B cell (primary cell): ENCODE measurements around the gene CPM. TPM values are rescaled to one million over a fixed set of nuclear protein-coding genes. Genes with fewer than 3 reads are reported as not detected.

Experiments
- ATAC-seq: fragments of 200-7000 bp; cut with Tn5 transposase; one replicate; pipeline ENCODE4 v1.10.0; 2021; ENCODE audit warnings: low read depth, mild to moderate bottlenecking, moderate number of reproducible peaks, moderate library complexity
- CTCF ChIA-PET: fragments of 350-600 bp; sonication (Branson Sonifier 250); formaldehyde crosslinking; loops from one replicate; lab custom pipeline; 2021; ENCODE audit warnings: antibody characterized with exemption, inconsistent platforms; lab: Charles Lee
- POLR2A ChIA-PET: fragments of 350-600 bp; sonication (Branson Sonifier 250); formaldehyde crosslinking; loops from one replicate; lab custom pipeline; 2021; ENCODE audit warnings: antibody characterized with exemption; lab: Charles Lee
- DNase-seq: peaks from one replicate; pipeline ENCODE4 v3.0.0; 2013
- H2AFZ ChIP-seq: 2 replicates; pipeline ENCODE4 v1.6.1; 2012; ENCODE audit warnings: mild to moderate bottlenecking, low read depth, low read length; ENCODE audit not compliant: insufficient read depth, poor library complexity, severe bottlenecking
- H3K27ac ChIP-seq, 2 donors: 1 replicate in 1 of 2; 2 replicates in 1 of 2; pipeline ENCODE4 v1.5.1; 2012 to 2013; ENCODE audit warnings: low read length in 2 of 2, mild to moderate bottlenecking in 2 of 2, moderate library complexity in 1 of 2
- H3K27me3 ChIP-seq, 4 experiments: fragments of 200-600 bp in 1 of 4; sonication (generic) in 1 of 4; replicated peaks in 1 of 4; 1 replicate in 2 of 4; 2 replicates in 2 of 4; pipeline versions ENCODE4 v1.6.1 to v1.7.0; 2013 to 2016; ENCODE audit warnings: low read length in 3 of 4, mild to moderate bottlenecking in 2 of 4, mixed read lengths in 1 of 4, moderate library complexity in 1 of 4; ENCODE audit not compliant: insufficient read depth in 4 of 4, control insufficient read depth in 3 of 4; ENCODE audit errors: control extremely low read depth in 1 of 4
- H3K36me3 ChIP-seq, 2 experiments: replicated peaks in 1 of 2; 1 replicate in 1 of 2; 2 replicates in 1 of 2; pipeline versions ENCODE4 v1.6.1 to v1.7.1; 2013; ENCODE audit warnings: low read length in 1 of 2; ENCODE audit not compliant: insufficient read depth in 2 of 2, control insufficient read depth in 1 of 2; ENCODE audit errors: control extremely low read depth in 1 of 2, extremely low read depth in 1 of 2
- H3K4me1 ChIP-seq, 2 donors: fragments of 200-600 bp in 1 of 2; sonication (generic) in 1 of 2; 1 replicate in 1 of 2; 2 replicates in 1 of 2; pipeline versions ENCODE4 v1.5.1 to v1.6.1; 2013 to 2017; ENCODE audit warnings: low read length in 2 of 2; ENCODE audit not compliant: control insufficient read depth in 2 of 2, insufficient read depth in 2 of 2
- H3K4me2 ChIP-seq: replicated peaks from 2 replicates; pipeline ENCODE3; 2012; ENCODE audit warnings: mild to moderate bottlenecking, low read depth, low read length; ENCODE audit not compliant: poor library complexity, severe bottlenecking
- H3K4me3 ChIP-seq, 5 experiments: fragments of 200-600 bp in 1 of 5; sonication (generic) in 1 of 5; 1 replicate in 3 of 5; 2 replicates in 2 of 5; pipeline versions ENCODE4 v1.5.1 to v1.7.0; 2011 to 2016; ENCODE audit warnings: low read length in 4 of 5, mild to moderate bottlenecking in 4 of 5, low read depth in 2 of 5, control low read depth in 1 of 5, moderate library complexity in 1 of 5; ENCODE audit not compliant: insufficient read depth in 1 of 5; ENCODE audit errors: control extremely low read depth in 1 of 5, extremely low read depth in 1 of 5
- H3K79me2 ChIP-seq: fragments of 200-600 bp; sonication (generic); one replicate; pipeline ENCODE4 v1.6.0; 2016; ENCODE audit warnings: low read length; ENCODE audit not compliant: control insufficient read depth, insufficient read depth
- H3K9ac ChIP-seq: fragments of 200-600 bp; sonication (generic); 2 replicates; pipeline ENCODE4 v1.6.1; 2017; ENCODE audit warnings: mild to moderate bottlenecking, low read length, moderate library complexity
- H3K9me3 ChIP-seq, 3 donors: one replicate each; pipeline versions ENCODE4 v1.6.1 to v1.7.1; 2013; ENCODE audit warnings: low read length in 2 of 3; ENCODE audit not compliant: control insufficient read depth in 2 of 3, insufficient read depth in 1 of 3; ENCODE audit errors: control extremely low read depth in 1 of 3
- H4K20me1 ChIP-seq: 2 replicates; pipeline ENCODE4 v1.6.0; 2012; ENCODE audit warnings: mild to moderate bottlenecking, low read length; ENCODE audit not compliant: insufficient read depth, control insufficient read depth, poor library complexity, severe bottlenecking
- H3K27ac Mint-ChIP-seq: one replicate; pipeline ENCODE4 v1.8.0; 2021; ENCODE audit warnings: mixed read lengths
- H3K27me3 Mint-ChIP-seq: one replicate; pipeline ENCODE4 v1.8.0; 2021; ENCODE audit warnings: mixed read lengths
- H3K4me1 Mint-ChIP-seq: one replicate; pipeline ENCODE4 v1.8.0; 2021; ENCODE audit warnings: mixed read lengths
- H3K4me3 Mint-ChIP-seq: one replicate; pipeline ENCODE4 v1.8.0; 2021; ENCODE audit warnings: mixed read lengths
- H3K9me3 Mint-ChIP-seq: one replicate; pipeline ENCODE4 v1.8.0; 2022; ENCODE audit warnings: mixed read lengths; ENCODE audit not compliant: insufficient read depth
- EZH2 ChIP-seq: IDR thresholded peaks from 2 replicates; pipeline ENCODE4 v1.6.1; 2012; ENCODE audit warnings: borderline replicate concordance, low read depth, mild to moderate bottlenecking, moderate library complexity, low read length; ENCODE audit not compliant: insufficient read depth, poor library complexity, severe bottlenecking
- WGBS: methylation state at CpG from one replicate; pipeline ENCODE4 v1.1.5; 2013; ENCODE audit warnings: missing lambda C conversion rate; ENCODE audit not compliant: insufficient coverage; 5-methylcytosine and 5-hydroxymethylcytosine counted together
- intact Hi-C: fragments of 100-400 bp; cut with micrococcal nuclease; formaldehyde crosslinking; loops from one replicate; pipeline ENCODE4 v1.10.0; 2022
- polyA plus RNA-seq: library from polyadenylated mRNA; depleted of rRNA; stranded (reverse); fragments of >200 nt; gene quantifications from 2 replicates; pipeline ENCODE4 v1.2.3, GENCODE V29; 2012
- total RNA-seq, 2 donors: library from RNA; stranded (reverse); fragments of 120-200 nt in 1 of 2; gene quantifications; 1 replicate in 1 of 2; 2 replicates in 1 of 2; pipeline versions ENCODE4 v1.2.3 to v1.2.4, GENCODE V29; 2013 to 2022
- TF ChIP-seq, protein P1 (sequence below): fragments of 200-600 bp; IDR thresholded peaks from one replicate; pipeline ENCODE4 v1.8.0; 2022; ENCODE audit warnings: antibody characterized with exemption, mild to moderate bottlenecking

Gene CPM
- total and polyA plus RNA-seq, 2 donors (not counting 1 experiment from before 2014, with no cell fraction given), result 1.2 to 5.0 TPM

DNA sequence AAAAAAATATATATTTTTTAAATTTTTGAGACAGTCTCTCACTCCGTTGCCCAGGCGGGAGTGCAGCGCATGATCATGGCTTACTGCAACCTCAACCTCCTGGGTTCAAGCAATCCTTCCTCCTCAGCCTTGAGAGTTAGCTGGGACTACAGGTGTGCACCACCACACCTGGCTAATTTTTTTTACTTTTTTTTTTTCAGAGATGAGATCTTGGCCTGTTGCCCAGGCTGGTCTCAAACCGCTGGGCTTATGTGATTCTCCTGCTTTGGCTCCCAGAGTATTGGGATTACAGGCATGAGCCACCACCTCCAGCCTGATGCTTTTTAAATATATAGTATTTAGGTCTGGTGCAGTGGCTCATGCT is 100.5 kb downstream of the CPM start:
- H3K27ac Mint-ChIP-seq, result no peak overlapping the region
- H3K9me3 ChIP-seq, result no peaks in the 10 kb centered on the region
- no peaks in the 10 kb centered on the region for H3K9me3 Mint-ChIP-seq
- H3K4me1 Mint-ChIP-seq, result peaks cover 5% of the 10 kb centered on the region
- intact Hi-C loops, result no loop called here
- no peak overlapping the region for H2AFZ ChIP-seq
- H3K9ac ChIP-seq, result no peak overlapping the region
- ChIA-PET CTCF (interaction anchor here (0.6 to 3.4 kb wide), 3 partner anchors 11 to 243 kb away, joined by 3 to 32 read pairs (median 23); no protein-coding TSS in a partner anchor), POLR2A (no interaction called here)
- no peaks in the 10 kb centered on the region for H3K27me3 Mint-ChIP-seq
- no peak for DNase-seq
- H3K4me2 ChIP-seq, result no peak overlapping the region
- peaks cover 19 to 62% of the 10 kb centered on the region in 2 experiments for H3K36me3 ChIP-seq
- no peak overlapping the region for H3K27ac ChIP-seq
- no peak overlapping the region for H3K4me3 Mint-ChIP-seq
- no peak overlapping the region for H3K4me3 ChIP-seq
- H3K4me1 ChIP-seq, result no peaks in the 10 kb centered on the region
- TF ChIP-seq, protein P1, sequence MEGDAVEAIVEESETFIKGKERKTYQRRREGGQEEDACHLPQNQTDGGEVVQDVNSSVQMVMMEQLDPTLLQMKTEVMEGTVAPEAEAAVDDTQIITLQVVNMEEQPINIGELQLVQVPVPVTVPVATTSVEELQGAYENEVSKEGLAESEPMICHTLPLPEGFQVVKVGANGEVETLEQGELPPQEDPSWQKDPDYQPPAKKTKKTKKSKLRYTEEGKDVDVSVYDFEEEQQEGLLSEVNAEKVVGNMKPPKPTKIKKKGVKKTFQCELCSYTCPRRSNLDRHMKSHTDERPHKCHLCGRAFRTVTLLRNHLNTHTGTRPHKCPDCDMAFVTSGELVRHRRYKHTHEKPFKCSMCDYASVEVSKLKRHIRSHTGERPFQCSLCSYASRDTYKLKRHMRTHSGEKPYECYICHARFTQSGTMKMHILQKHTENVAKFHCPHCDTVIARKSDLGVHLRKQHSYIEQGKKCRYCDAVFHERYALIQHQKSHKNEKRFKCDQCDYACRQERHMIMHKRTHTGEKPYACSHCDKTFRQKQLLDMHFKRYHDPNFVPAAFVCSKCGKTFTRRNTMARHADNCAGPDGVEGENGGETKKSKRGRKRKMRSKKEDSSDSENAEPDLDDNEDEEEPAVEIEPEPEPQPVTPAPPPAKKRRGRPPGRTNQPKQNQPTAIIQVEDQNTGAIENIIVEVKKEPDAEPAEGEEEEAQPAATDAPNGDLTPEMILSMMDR, result no peak
- TF ChIP-seq EZH2, result no peak
- 100% methylated on average over 3 of the region's 4 CpGs for WGBS
- H4K20me1 ChIP-seq, result peaks cover 10% of the 10 kb centered on the region
- H3K79me2 ChIP-seq, result peaks cover 14% of the 10 kb centered on the region
- ATAC-seq, result no peak
- no peaks in the 10 kb centered on the region for H3K27me3 ChIP-seq

DNA sequence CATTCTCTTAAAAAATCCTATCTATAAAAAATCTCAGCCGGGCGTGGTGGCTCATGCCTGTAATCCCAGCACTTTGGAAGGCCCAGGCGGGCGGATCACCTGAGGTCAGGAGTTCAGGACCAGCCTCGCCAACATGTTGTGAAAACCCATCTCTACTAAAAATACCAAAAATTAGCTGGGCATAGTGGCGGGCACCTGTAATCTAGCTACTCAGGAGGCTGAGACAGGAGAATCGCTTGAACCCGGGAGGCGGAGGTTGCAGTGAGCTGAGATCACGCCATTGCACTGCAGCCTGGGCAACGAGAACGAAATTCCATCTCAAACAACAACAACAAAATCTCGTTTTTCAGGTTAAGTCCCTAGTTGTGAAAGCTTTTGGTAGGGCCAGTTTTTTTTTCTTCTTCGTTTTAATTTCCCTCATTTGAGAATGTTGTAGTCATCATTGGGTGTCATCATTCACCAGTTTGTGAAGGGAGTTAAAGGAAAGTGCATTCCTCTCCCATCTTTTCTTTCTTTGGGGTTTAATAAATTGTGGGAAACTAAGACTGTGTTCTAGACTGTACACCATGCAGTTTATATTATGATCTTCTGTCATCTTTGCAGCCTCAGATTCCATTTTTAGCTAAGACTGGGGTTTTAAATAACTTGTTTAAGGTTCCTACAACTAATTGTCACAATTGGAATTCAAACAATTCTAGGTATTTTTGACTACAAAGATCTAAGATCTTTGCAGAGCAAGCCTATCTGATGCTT is 101.0 kb downstream of the CPM start:
- H3K4me3 ChIP-seq, result no peak overlapping the region
- H3K27ac ChIP-seq, result no peak overlapping the region
- no peak overlapping the region for H3K4me2 ChIP-seq
- Mint-ChIP-seq H3K4me3 (no peak overlapping the region), H3K27me3 (no peaks in the 10 kb centered on the region), H3K9me3 (no peaks in the 10 kb centered on the region), H3K27ac (no peak overlapping the region), H3K4me1 (peaks cover 5% of the 10 kb centered on the region)
- ChIA-PET POLR2A (interaction anchor here (0.5 kb wide), 1 partner anchor 227 kb away, joined by 3 read pairs; no protein-coding TSS in a partner anchor), CTCF (interaction anchor here (0.6 to 3.4 kb wide), 5 partner anchors 8 to 243 kb away, joined by 3 to 32 read pairs (median 5); no protein-coding TSS in a partner anchor)
- no peak overlapping the region for H3K9ac ChIP-seq
- no peaks in the 10 kb centered on the region for H3K9me3 ChIP-seq
- no peak overlapping the region for H2AFZ ChIP-seq
- H4K20me1 ChIP-seq, result peaks cover 10% of the 10 kb centered on the region
- peaks cover 16 to 56% of the 10 kb centered on the region in 2 experiments for H3K36me3 ChIP-seq
- H3K4me1 ChIP-seq, result no peaks in the 10 kb centered on the region
- ATAC-seq (no peak), DNase-seq (no peak)
- no peaks in the 10 kb centered on the region for H3K27me3 ChIP-seq
- no peak for TF ChIP-seq EZH2
- TF ChIP-seq, protein P1, result no peak
- intact Hi-C loops, result no loop called here
- H3K79me2 ChIP-seq, result peaks cover 14% of the 10 kb centered on the region
- 94% methylated on average over 5 of the region's 14 CpGs for WGBS
